HG03097 (cell line): ENCODE data around the gene SH3PXD2B.
"Not testable (repeated sequence)": the region's sequence is repeated elsewhere in the genome, so short reads cannot be mapped to it uniquely, and the experiment has no call there.

Source experiments
- ATAC-seq: cut with Tn5 transposase; IDR thresholded peaks from one replicate; pipeline ENCODE4 v1.9.1; 2021; ENCODE audit not compliant: unreplicated experiment, low FRiP score

SH3PXD2B gene

GRCh38 chr5:172374783-172375182, 79.5 kb downstream of the SH3PXD2B start:
- ATAC-seq, result no peak

GRCh38 chr5:172373680-172374079, 80.6 kb downstream of the SH3PXD2B start:
- no peak for ATAC-seq

GRCh38 chr5:172371684-172372083, 82.6 kb downstream of the SH3PXD2B start:
- ATAC-seq, result no peak

GRCh38 chr5:172370648-172371545, 83.4 kb downstream of the SH3PXD2B start:
- no peak for ATAC-seq

- no peak for ATAC-seq
Observed at GRCh38 chr5:172370237-172370640, 84.1 kb downstream of the SH3PXD2B start.

GRCh38 chr5:172368699-172369098, 85.6 kb downstream of the SH3PXD2B start:
- ATAC-seq, result not testable (repeated sequence)

- ATAC-seq, result no peak
Observed at GRCh38 chr5:172365948-172366608, 88.2 kb downstream of the SH3PXD2B start.

- ATAC-seq, result no peak
Observed at GRCh38 chr5:172364773-172365172, 89.6 kb downstream of the SH3PXD2B start.

- ATAC-seq, result no peak
Observed at GRCh38 chr5:172362755-172363154, 91.6 kb downstream of the SH3PXD2B start.

- no peak for ATAC-seq
Observed at GRCh38 chr5:172361566-172362238, 92.6 kb downstream of the SH3PXD2B start.

GRCh38 chr5:172358345-172358744, 96.0 kb downstream of the SH3PXD2B start:
- ATAC-seq, result no peak

GRCh38 chr5:172356527-172356926, 97.8 kb downstream of the SH3PXD2B start:
- ATAC-seq, result no peak

- ATAC-seq, result no peak
Observed at GRCh38 chr5:172356047-172356446, 98.3 kb downstream of the SH3PXD2B start.

- ATAC-seq, result no peak
Observed at GRCh38 chr5:172353846-172354245, 100.5 kb downstream of the SH3PXD2B start.

GRCh38 chr5:172353271-172353812, 101.0 kb downstream of the SH3PXD2B start:
- ATAC-seq, result no peak

GRCh38 chr5:172352526-172352925, 101.8 kb downstream of the SH3PXD2B start:
- not testable (repeated sequence) for ATAC-seq

GRCh38 chr5:172351240-172351778, 103.0 kb downstream of the SH3PXD2B start:
- no peak for ATAC-seq

GRCh38 chr5:172350212-172351181, 103.8 kb downstream of the SH3PXD2B start:
- ATAC-seq, result no peak

- not testable (repeated sequence) for ATAC-seq
Observed at GRCh38 chr5:172348733-172349132, 105.6 kb downstream of the SH3PXD2B start.

- ATAC-seq, result no peak
Observed at GRCh38 chr5:172348084-172348483, 106.2 kb downstream of the SH3PXD2B start.
